HCT116 (cell line): ENCODE results near the gene SLC44A2.

Experiments used
- CBX3 ChIP-seq: IDR thresholded peaks from 2 replicates; pipeline ENCODE4 v1.6.1; 2012; ENCODE audit warnings: low read depth
- CEBPB ChIP-seq: IDR thresholded peaks from 2 replicates; pipeline ENCODE4 v1.6.1; 2012; ENCODE audit warnings: low read depth
- EGR1 ChIP-seq: IDR thresholded peaks from 2 replicates; pipeline ENCODE4 v1.6.1; 2012; ENCODE audit warnings: low read depth
- EZH2 ChIP-seq: fragments of 200-600 bp; sonication (generic); IDR thresholded peaks from 2 replicates; pipeline ENCODE4 v1.6.1; 2017; ENCODE audit warnings: antibody characterized with exemption, mixed run types
- EZH2phosphoT487 ChIP-seq: fragments of 200-600 bp; IDR thresholded peaks from 2 replicates; pipeline ENCODE4 v1.6.1; 2018; ENCODE audit warnings: antibody characterized with exemption, borderline replicate concordance
- POLR2A ChIP-seq: IDR thresholded peaks from 2 replicates; pipeline ENCODE4 v1.7.0; 2011; ENCODE audit warnings: borderline replicate concordance; ENCODE audit not compliant: insufficient read depth, insufficient read length; ENCODE audit errors: extremely low read depth
- POLR2AphosphoS5 ChIP-seq: IDR thresholded peaks from 2 replicates; pipeline ENCODE4 v1.6.1; 2011; ENCODE audit warnings: mild to moderate bottlenecking, low read depth, low read length, moderate library complexity
- RAD21 ChIP-seq: IDR thresholded peaks from 2 replicates; pipeline ENCODE4 v1.6.1; 2012; ENCODE audit warnings: low read depth, mild to moderate bottlenecking
- SP1 ChIP-seq: IDR thresholded peaks from 2 replicates; pipeline ENCODE4 v1.6.1; 2012; ENCODE audit warnings: low read depth
- ZFX ChIP-seq: fragments of 450-650 bp; IDR thresholded peaks from 2 replicates; pipeline ENCODE4 v1.6.1; 2017
- TF ChIP-seq, protein P1 (sequence below), 3 experiments: fragments of 200-600 bp in 1 of 3; sonication (generic) in 1 of 3; IDR thresholded peaks in 2 of 3; conservative IDR thresholded peaks in 1 of 3; 2 replicates each; pipeline ENCODE4 v1.5.1; 2012 to 2017; ENCODE audit warnings: low read depth in 2 of 3, low read length in 2 of 3, antibody characterized with exemption in 1 of 3, borderline replicate concordance in 1 of 3, control low read depth in 1 of 3, mild to moderate bottlenecking in 1 of 3, mixed read lengths in 1 of 3, mixed run types in 1 of 3, moderate library complexity in 1 of 3; ENCODE audit not compliant: insufficient read depth in 1 of 3
- TF ChIP-seq, protein P2 (sequence below): IDR thresholded peaks from 2 replicates; pipeline ENCODE4 v1.6.1; 2011; ENCODE audit warnings: mild to moderate bottlenecking, low read length, moderate library complexity; ENCODE audit not compliant: insufficient replicate concordance; ENCODE audit errors: extremely low read depth
- TF ChIP-seq, protein P3 (sequence below): IDR thresholded peaks from 2 replicates; pipeline ENCODE4 v1.6.1; 2012

DNA sequence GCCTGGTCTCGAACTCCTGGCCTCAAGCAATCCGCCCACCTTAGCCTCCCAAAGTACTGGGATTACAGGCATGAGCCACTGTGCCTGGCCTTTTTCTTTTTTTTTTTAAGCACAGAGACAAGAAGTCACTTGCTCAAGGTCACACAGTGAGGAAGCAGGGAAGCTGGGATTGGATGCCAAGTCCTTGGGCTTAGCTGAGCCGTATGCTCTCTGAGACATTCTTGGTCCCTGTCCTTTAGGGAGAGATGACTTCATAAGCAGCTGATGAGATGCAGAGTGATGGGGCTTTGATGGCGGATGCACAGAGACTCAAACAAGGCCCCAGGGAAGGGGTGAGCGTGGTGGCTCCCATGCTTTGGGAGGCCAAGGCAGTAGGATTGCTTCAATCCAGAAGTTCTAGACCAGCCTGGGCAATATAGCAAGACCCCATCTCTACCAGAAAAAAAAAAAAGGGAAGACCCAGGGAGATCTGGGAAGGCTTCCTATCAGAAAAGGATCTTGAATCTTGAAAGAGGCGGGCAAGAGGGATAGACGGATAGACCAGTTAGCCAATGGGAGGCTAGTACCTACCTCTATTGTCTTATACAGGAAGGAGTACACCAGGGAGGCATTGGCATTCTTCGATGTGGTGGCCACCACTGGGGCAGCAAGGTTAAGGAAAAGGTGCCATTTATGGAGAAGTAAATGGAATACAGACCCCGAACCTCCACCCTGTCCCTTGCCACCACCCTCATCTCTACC, 42.1 kb upstream of the SLC44A2 start:
- TF ChIP-seq, protein P1, sequence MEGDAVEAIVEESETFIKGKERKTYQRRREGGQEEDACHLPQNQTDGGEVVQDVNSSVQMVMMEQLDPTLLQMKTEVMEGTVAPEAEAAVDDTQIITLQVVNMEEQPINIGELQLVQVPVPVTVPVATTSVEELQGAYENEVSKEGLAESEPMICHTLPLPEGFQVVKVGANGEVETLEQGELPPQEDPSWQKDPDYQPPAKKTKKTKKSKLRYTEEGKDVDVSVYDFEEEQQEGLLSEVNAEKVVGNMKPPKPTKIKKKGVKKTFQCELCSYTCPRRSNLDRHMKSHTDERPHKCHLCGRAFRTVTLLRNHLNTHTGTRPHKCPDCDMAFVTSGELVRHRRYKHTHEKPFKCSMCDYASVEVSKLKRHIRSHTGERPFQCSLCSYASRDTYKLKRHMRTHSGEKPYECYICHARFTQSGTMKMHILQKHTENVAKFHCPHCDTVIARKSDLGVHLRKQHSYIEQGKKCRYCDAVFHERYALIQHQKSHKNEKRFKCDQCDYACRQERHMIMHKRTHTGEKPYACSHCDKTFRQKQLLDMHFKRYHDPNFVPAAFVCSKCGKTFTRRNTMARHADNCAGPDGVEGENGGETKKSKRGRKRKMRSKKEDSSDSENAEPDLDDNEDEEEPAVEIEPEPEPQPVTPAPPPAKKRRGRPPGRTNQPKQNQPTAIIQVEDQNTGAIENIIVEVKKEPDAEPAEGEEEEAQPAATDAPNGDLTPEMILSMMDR (IDR thresholded peaks at IDR 0.05 in 2 of 3, conservative IDR thresholded peaks at IDR 0.05 in 1 of 3; ENCODE audit: borderline replicate concordance in 1 of 3, insufficient read depth in 1 of 3, low read depth in 2 of 3, low read length in 2 of 3) = no peak
- no peak for TF ChIP-seq SP1
- TF ChIP-seq POLR2A = no peak
- TF ChIP-seq CEBPB = no peak
- no peak for TF ChIP-seq EZH2phosphoT487
- TF ChIP-seq EGR1 = no peak
- no peak for TF ChIP-seq EZH2
- TF ChIP-seq ZFX = no peak
- no peak for TF ChIP-seq RAD21
- no peak for TF ChIP-seq POLR2AphosphoS5
- TF ChIP-seq CBX3 = no peak
- TF ChIP-seq, protein P2, sequence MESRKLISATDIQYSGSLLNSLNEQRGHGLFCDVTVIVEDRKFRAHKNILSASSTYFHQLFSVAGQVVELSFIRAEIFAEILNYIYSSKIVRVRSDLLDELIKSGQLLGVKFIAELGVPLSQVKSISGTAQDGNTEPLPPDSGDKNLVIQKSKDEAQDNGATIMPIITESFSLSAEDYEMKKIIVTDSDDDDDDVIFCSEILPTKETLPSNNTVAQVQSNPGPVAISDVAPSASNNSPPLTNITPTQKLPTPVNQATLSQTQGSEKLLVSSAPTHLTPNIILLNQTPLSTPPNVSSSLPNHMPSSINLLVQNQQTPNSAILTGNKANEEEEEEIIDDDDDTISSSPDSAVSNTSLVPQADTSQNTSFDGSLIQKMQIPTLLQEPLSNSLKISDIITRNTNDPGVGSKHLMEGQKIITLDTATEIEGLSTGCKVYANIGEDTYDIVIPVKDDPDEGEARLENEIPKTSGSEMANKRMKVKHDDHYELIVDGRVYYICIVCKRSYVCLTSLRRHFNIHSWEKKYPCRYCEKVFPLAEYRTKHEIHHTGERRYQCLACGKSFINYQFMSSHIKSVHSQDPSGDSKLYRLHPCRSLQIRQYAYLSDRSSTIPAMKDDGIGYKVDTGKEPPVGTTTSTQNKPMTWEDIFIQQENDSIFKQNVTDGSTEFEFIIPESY = no peak
- TF ChIP-seq, protein P3, sequence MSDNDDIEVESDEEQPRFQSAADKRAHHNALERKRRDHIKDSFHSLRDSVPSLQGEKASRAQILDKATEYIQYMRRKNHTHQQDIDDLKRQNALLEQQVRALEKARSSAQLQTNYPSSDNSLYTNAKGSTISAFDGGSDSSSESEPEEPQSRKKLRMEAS = no peak
